HL-60 (cell line): ENCODE data around the gene HS6ST2.

ENCODE experiments used
- CTCF ChIP-seq: IDR thresholded peaks from one replicate; pipeline ENCODE4 v1.5.1; 2011; ENCODE audit warnings: low read length, control low read depth, inconsistent platforms; ENCODE audit not compliant: insufficient read depth
- POLR2AphosphoS5 ChIP-seq: IDR thresholded peaks from 2 replicates; pipeline ENCODE4 v1.6.1; 2012; ENCODE audit warnings: low read depth

GRCh38 chrX:132875650-132876522, 82.5 kb downstream of the HS6ST2 start:
- TF ChIP-seq POLR2AphosphoS5 (no peak), CTCF (no peak)
